GM23338 (cell line): ENCODE measurements around the gene EFCAB6.

Experiments used
- CREB1 ChIP-seq: fragments of 250-450 bp; sonication (Bioruptor Pico); IDR thresholded peaks from 2 replicates; pipeline ENCODE4 v1.5.0; 2020; ENCODE audit warnings: low read depth, mild to moderate bottlenecking, moderate library complexity
- CTCF ChIP-seq, 2 experiments: fragments of 200-600 bp in 1 of 2; sonication (generic) in 1 of 2; conservative IDR thresholded peaks; 2 replicates each; pipeline versions ENCODE4 v1.5.1 to v1.6.1; 2016 to 2017; ENCODE audit warnings: antibody characterized with exemption in 2 of 2, low read depth in 2 of 2, mild to moderate bottlenecking in 2 of 2, moderate library complexity in 1 of 2
- EZH2 ChIP-seq: fragments of 200-600 bp; sonication (generic); IDR thresholded peaks from one replicate; pipeline ENCODE4 v1.8.0; 2017; ENCODE audit warnings: antibody characterized with exemption, mild to moderate bottlenecking, low read depth; ENCODE audit not compliant: unreplicated experiment
- EZH2phosphoT487 ChIP-seq: fragments of 200-600 bp; sonication (generic); IDR thresholded peaks from one replicate; pipeline ENCODE4 v1.8.1; 2018; ENCODE audit warnings: antibody characterized with exemption; ENCODE audit not compliant: unreplicated experiment
- POLR2AphosphoS5 ChIP-seq: IDR thresholded peaks from 2 replicates; pipeline ENCODE4 v1.6.1; 2016; ENCODE audit warnings: antibody characterized with exemption, low read depth
- TF ChIP-seq, protein P1 (sequence below): IDR thresholded peaks from 2 replicates; pipeline ENCODE4 v1.6.1; 2016; ENCODE audit warnings: antibody characterized with exemption

GRCh38 chr22:43622886-43623285 is 189.2 kb downstream of the EFCAB6 start:
- no peak for TF ChIP-seq CREB1 (CRISPR knock-in tag)
- TF ChIP-seq POLR2AphosphoS5: no peak
- no peak for TF ChIP-seq EZH2
- no peak for TF ChIP-seq CTCF (conservative IDR thresholded peaks at IDR 0.05; ENCODE audit: low read depth in 2 of 2)
- TF ChIP-seq EZH2phosphoT487: no peak
- TF ChIP-seq, protein P1, sequence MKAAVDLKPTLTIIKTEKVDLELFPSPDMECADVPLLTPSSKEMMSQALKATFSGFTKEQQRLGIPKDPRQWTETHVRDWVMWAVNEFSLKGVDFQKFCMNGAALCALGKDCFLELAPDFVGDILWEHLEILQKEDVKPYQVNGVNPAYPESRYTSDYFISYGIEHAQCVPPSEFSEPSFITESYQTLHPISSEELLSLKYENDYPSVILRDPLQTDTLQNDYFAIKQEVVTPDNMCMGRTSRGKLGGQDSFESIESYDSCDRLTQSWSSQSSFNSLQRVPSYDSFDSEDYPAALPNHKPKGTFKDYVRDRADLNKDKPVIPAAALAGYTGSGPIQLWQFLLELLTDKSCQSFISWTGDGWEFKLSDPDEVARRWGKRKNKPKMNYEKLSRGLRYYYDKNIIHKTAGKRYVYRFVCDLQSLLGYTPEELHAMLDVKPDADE: no peak
